ENCODE data around the gene ETV4. TPM values are rescaled to one million over a fixed set of nuclear protein-coding genes. Genes with fewer than 3 reads are reported as not detected.
A peak's percentile ranks its signal among the peaks of the same experiment; 100 is the strongest.

ETV4 gene
- total and polyA plus RNA-seq, 2 of the 13 experiments (the other 11 are each of a cell fraction or from before 2014, with no cell fraction given), result 128 to 330 TPM

GRCh38 chr17:43576563-43577229 lies 30.6 kb upstream of the ETV4 start (continued):
- no peak for TF ChIP-seq TERF1 (CRISPR knock-in tag; IDR thresholded peaks at IDR 0.05)
- no peak for TF ChIP-seq ZNF800 (CRISPR knock-in tag; IDR thresholded peaks at IDR 0.05)
- TF ChIP-seq MTERF4 (CRISPR knock-in tag; IDR thresholded peaks at IDR 0.05), result no peak
- no peak for TF ChIP-seq ZNF564 (CRISPR knock-in tag; IDR thresholded peaks at IDR 0.05)
- no peak for TF ChIP-seq ZNF589 (CRISPR knock-in tag; conservative IDR thresholded peaks at IDR 0.05)
- TF ChIP-seq HHEX (CRISPR knock-in tag; IDR thresholded peaks at IDR 0.05), result no peak
- peak; percentile 51; the same call in 1 of the 2 replicates for TF ChIP-seq ATF2 (CRISPR knock-in tag; IDR thresholded peaks at IDR 0.05)
- TF ChIP-seq ZNF773 (CRISPR knock-in tag; IDR thresholded peaks at IDR 0.05; ENCODE audit: borderline replicate concordance), result no peak
- TF ChIP-seq ZFY (CRISPR knock-in tag; IDR thresholded peaks at IDR 0.05), result peak; percentile 47; the same call in 1 of the 2 replicates
- peak; percentile 31 for TF ChIP-seq YY1 (IDR thresholded peaks at IDR 0.05; ENCODE audit: insufficient read depth, insufficient replicate concordance, low read depth, low read length)
- 0 out of 2 replicates have a peak, but pooled peaks have one; percentile 27 for TF ChIP-seq DMAP1 (CRISPR knock-in tag; IDR thresholded peaks at IDR 0.05)
- no peak; the same call in 1 of the 2 replicates for TF ChIP-seq BCL3 (CRISPR knock-in tag; IDR thresholded peaks at IDR 0.05)
- TF ChIP-seq ZNF280D (CRISPR knock-in tag; IDR thresholded peaks at IDR 0.05), result no peak
- no peak for TF ChIP-seq SRY (CRISPR knock-in tag; IDR thresholded peaks at IDR 0.05)
- peak; percentile 95 for TF ChIP-seq NCOR1 (IDR thresholded peaks at IDR 0.05; ENCODE audit: borderline replicate concordance, low read length)
- no peak for TF ChIP-seq FOXK2 (IDR thresholded peaks at IDR 0.05)
- TF ChIP-seq ZFX (CRISPR knock-in tag; IDR thresholded peaks at IDR 0.05; ENCODE audit: low read depth), result peak; percentile 78
- no peak for TF ChIP-seq GLI4 (CRISPR knock-in tag; IDR thresholded peaks at IDR 0.05; ENCODE audit: borderline replicate concordance)
- TF ChIP-seq ZNF614 (CRISPR knock-in tag; IDR thresholded peaks at IDR 0.05; ENCODE audit: borderline replicate concordance), result peak; percentile 84; the same call in 1 of the 2 replicates
